Left ventricle myocardium inferior (tissue), 1 donor: ENCODE measurements around the gene AOC3. TPM values are rescaled to one million over a fixed set of nuclear protein-coding genes. Genes with fewer than 3 reads are reported as not detected.
"Not testable (repeated sequence)": the region's sequence is repeated elsewhere in the genome, so short reads cannot be mapped to it uniquely, and the experiment has no call there.

ENCODE experiments used
- DNase-seq: peaks from one replicate; pipeline ENCODE4 v3.0.0-alpha.2; 2020
- H3K27ac ChIP-seq: fragments of 200-600 bp; replicated peaks from 2 replicates; pipeline ENCODE4 v1.8.0; 2021
- H3K27me3 ChIP-seq: fragments of 200-600 bp; 2 replicates; pipeline ENCODE4 v1.8.0; 2021; ENCODE audit warnings: low read depth
- H3K36me3 ChIP-seq: fragments of 200-600 bp; 2 replicates; pipeline ENCODE4 v1.8.0; 2021
- H3K4me1 ChIP-seq: fragments of 200-600 bp; 2 replicates; pipeline ENCODE4 v1.8.0; 2021
- H3K4me3 ChIP-seq: fragments of 200-600 bp; 2 replicates; pipeline ENCODE4 v1.8.0; 2021; ENCODE audit warnings: mild to moderate bottlenecking, moderate library complexity
- H3K9me3 ChIP-seq: fragments of 200-600 bp; replicated peaks from 2 replicates; pipeline ENCODE4 v1.8.0; 2021
- CTCF ChIP-seq: fragments of 200-600 bp; IDR thresholded peaks from 2 replicates; pipeline ENCODE4 v1.8.0; 2021; ENCODE audit warnings: antibody characterized with exemption, mild to moderate bottlenecking, borderline replicate concordance
- intact Hi-C: fragments of 100-400 bp; cut with micrococcal nuclease; formaldehyde crosslinking; loops from one replicate; pipeline ENCODE4 v1.11.0; 2022
- total RNA-seq: library from RNA; stranded (reverse); fragmentation: NEBNext Ultra II Directional; extraction: Animal tissue kit (Norgen Biotek cat#: 25700); gene quantifications from one replicate; pipeline ENCODE4 v1.2.1, GENCODE V29; 2021
- donor health status: DM: no; HTN: yes; CAD: no; lungs with severe emphysema.

Gene AOC3
- total RNA-seq, 1 donor from 2014 or later, result 7.6 TPM

GRCh38 chr17:42872251-42872965 is 21.4 kb downstream of the AOC3 start:
- no peak for DNase-seq
- Histone ChIP-seq H3K27me3 (peaks cover 10% of the 10 kb centered on the region), H3K9me3 (peaks cover 14% of the 10 kb centered on the region), H3K4me1 (no peaks in the 10 kb centered on the region), H3K36me3 (no peaks in the 10 kb centered on the region), H3K27ac (no peak overlapping the region), H3K4me3 (no peak overlapping the region)
- no peak for TF ChIP-seq CTCF
- intact Hi-C loops, result no loop called here

DNA sequence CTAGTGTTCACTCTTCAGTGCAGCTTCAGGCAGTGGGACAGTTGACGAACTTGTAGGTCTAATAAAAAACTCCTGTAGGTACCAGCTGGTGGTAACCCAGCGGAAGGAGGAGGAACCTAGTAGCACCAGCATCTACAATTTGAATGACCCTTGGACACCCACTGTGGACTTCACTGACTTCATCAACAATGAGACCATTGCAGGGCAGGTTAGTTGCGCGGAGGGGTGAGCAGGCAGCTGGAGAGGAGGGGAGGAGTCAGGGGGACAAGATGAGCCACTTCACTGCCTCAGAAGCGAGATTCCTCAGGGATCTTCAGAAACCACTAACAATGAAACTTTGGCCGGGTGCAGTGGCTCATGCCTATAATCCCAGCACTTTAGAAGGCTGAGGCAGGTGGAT is 22.3 kb downstream of the AOC3 start:
- Histone ChIP-seq H3K4me1 (no peaks in the 10 kb centered on the region), H3K4me3 (no peak overlapping the region), H3K36me3 (no peaks in the 10 kb centered on the region), H3K27ac (no peak overlapping the region), H3K9me3 (peaks cover 14% of the 10 kb centered on the region), H3K27me3 (peaks cover 17% of the 10 kb centered on the region)
- TF ChIP-seq CTCF, result no peak
- intact Hi-C loops, result no loop called here
- no peak for DNase-seq

DNA sequence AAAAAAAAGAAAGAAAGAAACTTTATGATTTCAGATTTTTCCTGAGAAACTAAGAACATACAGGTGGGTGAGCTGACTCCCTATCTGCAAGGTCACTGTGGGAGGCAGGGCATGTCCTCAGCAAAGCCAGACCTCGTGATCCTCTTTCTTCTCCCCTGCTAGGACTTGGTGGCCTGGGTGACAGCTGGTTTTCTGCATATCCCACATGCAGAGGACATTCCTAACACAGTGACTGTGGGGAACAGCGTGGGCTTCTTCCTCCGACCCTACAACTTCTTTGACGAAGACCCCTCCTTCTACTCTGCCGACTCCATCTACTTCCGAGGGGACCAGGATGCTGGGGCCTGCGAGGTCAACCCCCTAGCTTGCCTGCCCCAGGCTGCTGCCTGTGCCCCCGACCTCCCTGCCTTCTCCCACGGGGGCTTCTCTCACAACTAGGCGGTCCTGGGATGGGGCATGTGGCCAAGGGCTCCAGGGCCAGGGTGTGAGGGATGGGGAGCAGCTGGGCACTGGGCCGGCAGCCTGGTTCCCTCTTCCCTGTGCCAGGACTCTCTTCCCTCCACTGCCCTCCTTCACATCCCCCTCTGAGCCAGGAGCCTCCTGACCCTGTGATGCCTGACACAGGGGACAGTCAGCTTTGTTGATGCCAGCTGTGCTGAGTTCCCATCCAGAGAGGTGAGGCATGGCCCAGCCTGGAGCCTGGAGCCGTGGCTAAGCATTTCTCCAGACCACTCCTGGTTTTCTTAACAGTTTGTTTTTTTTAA is 23.1 kb downstream of the AOC3 start:
- H3K36me3 ChIP-seq, DNase-seq, intact Hi-C loops, H3K4me1 ChIP-seq, H3K4me3 ChIP-seq, H3K27ac ChIP-seq: not testable (repeated sequence)
- peaks cover 18% of the 10 kb centered on the region for H3K27me3 ChIP-seq
- H3K9me3 ChIP-seq, result peaks cover 14% of the 10 kb centered on the region

DNA sequence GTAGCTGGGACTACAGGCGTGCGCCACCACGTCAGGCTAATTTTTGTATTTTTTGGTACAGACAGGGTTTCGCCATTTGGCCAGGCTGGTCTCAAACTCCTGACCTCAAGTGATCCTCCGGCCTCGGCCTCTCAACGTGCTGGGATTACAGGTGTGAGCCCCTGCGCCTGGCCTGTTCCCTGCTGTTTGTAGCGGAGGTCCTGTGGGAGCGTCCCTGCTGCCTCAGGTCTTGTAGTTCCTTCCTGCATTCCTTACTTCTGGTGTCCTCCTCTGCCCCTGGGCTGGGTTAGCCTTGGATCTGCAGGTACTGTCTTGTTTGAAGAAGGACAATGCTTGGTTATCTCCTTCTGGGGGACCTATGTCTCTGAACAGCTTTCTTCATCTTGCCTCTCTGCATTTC is 26.0 kb downstream of the AOC3 start:
- no peak overlapping the region for H3K4me3 ChIP-seq
- H3K9me3 ChIP-seq, result no peaks in the 10 kb centered on the region
- peaks cover 18% of the 10 kb centered on the region for H3K27me3 ChIP-seq
- H3K27ac ChIP-seq, result no peak overlapping the region
- intact Hi-C loops, result no loop called here
- TF ChIP-seq CTCF, result no peak
- H3K36me3 ChIP-seq, result no peaks in the 10 kb centered on the region
- DNase-seq, result no peak
- no peaks in the 10 kb centered on the region for H3K4me1 ChIP-seq

GRCh38 chr17:42878123-42878880 is 27.3 kb downstream of the AOC3 start:
- no peak for TF ChIP-seq CTCF
- no peak overlapping the region for H3K27ac ChIP-seq
- DNase-seq, result no peak
- no peaks in the 10 kb centered on the region for H3K36me3 ChIP-seq
- no peaks in the 10 kb centered on the region for H3K4me1 ChIP-seq
- H3K9me3 ChIP-seq, result no peaks in the 10 kb centered on the region
- peaks cover 18% of the 10 kb centered on the region for H3K27me3 ChIP-seq
- intact Hi-C loops, result no loop called here
- H3K4me3 ChIP-seq, result no peak overlapping the region
